NCI-H524 treated with DMSO at 0.1 percent for 48 hours (cell line): Measurements from ENCODE around the gene SPSB1.

ENCODE experiments used
- DNase-seq: peaks from one replicate; lab custom pipeline; 2025; lab: John Stamatoyannopoulos, UW

The SPSB1 gene

GRCh38 chr1:9300573-9300972, 7.9 kb downstream of the SPSB1 start:
- no peak for DNase-seq

DNA sequence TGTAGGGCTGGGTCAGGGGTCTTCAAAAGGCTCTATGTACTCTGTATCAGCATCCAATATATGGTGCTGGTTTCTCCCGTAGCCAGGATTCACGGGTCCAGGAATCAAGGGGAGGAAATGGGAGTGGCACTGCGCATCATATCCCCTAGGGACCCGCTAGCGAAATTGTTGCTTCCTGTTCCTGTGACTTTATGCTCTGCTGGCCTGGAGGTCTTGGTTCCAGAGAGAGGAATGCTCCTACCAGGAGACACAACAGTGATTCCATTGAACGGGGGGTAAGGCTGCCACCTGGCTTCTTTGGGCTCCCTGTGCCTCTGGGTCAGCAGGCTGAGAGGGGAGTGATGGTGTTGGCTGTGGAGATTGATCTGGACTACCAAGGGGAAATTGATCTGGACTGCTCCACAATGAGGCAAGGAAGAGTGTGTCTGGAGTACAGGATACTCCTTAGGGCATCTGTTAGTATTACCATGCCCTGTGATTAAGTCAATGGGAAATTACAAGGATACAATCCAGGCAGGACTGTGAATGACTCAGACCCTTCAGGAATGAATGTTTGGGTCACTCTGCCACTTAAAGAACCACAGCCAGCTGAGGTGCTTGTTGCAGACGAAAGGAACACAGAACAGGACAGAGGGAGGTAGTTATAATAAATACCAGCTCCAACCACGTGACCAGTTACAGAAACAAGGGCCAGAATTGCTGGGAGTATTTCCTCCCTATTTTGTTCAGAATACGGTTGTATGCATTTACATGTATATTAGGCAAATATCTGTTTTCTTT, 10.2 kb downstream of the SPSB1 start:
- DNase-seq = no peak

DNA sequence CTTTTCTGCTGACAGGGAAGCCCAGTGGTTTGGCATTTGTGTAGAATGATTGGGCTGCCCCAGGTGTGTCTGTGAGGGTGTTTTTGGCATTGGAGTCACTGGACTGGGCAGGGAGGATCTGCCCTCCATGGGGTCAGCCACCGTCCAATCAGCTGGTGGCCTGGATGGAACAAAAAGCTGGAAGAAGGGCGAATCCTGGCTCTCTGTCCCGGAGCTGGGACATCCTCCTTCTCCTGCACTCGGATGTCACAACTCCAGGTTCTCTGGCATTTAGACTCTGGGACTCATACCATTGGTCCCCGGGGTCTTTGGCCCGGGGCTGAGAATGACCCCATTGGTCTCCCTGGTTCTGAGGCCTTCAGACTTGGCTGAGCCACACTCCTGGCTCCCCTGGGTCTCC, 11.2 kb downstream of the SPSB1 start:
- no peak for DNase-seq

DNA sequence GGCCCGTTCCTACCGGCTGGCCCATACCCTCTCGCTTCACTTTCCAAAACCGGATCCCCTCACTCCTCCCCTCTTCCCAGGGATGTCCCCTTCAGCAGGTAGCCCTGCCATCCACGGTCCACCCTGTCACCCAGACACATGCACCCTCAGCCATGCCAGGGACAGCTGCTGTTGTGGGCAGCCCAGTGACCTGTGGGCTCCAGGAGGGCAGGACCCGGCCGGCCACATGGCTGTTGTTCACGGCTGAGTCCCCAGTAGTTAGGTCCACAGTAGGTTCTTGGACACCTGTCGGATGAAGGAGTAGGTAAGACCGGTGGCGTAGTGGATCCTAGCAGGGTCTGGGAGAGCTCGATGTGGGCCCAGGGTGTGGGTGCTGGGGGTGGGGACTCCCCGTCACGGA, 12.5 kb downstream of the SPSB1 start:
- DNase-seq = no peak

- no peak for DNase-seq
Measured at GRCh38 chr1:9306006-9306405, 13.3 kb downstream of the SPSB1 start.

- DNase-seq = no peak
Measured at GRCh38 chr1:9307303-9307702, 14.6 kb downstream of the SPSB1 start.

DNA sequence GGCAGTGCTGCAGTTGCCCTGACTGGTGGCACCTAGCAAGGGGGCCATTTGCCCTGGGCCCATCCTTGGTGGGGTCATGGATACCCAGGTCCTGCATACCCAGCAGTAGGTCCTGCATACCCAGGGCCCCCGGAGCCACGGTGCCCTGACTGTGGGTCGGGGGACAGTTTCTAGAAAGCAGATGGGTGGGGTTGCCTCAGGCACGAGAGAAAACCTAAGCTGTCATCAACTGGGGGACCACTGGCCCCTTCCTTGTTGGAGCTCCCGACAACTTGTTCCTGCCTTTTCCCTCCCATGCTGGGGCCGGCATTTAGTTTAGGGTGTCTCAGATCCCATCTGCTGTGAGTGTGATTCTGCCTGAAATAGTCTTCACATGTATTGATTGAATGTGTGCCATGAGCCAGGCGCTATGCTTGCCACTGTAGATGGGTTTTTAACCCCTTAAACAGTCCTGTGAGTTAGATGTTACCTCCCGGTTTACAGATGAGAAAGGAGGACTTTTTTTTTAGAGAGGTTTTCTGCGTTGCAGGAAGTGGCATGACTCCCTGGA, 15.6 kb downstream of the SPSB1 start:
- no peak for DNase-seq

- DNase-seq = no peak
Measured at GRCh38 chr1:9309080-9309479, 16.4 kb downstream of the SPSB1 start.

DNA sequence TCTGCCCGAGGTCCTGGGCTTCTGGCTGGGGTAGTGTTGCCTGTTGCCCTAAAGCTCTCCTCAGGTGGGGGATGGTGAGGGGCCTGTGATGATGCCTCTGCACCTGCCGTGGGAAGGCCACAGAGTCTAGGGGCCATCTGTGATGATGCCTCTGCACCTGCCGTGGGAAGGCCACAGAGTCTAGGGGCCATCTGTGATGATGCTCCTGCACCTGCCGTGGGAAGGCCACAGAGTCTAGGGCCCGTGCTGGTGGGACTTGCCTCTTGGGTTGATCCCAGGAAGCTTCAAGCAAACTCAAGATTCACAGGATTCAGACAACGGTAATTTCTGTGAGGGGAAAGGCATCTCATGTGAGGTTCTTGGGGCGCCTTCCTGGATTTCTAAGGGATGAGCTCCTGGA, 17.3 kb downstream of the SPSB1 start:
- no peak for DNase-seq

DNA sequence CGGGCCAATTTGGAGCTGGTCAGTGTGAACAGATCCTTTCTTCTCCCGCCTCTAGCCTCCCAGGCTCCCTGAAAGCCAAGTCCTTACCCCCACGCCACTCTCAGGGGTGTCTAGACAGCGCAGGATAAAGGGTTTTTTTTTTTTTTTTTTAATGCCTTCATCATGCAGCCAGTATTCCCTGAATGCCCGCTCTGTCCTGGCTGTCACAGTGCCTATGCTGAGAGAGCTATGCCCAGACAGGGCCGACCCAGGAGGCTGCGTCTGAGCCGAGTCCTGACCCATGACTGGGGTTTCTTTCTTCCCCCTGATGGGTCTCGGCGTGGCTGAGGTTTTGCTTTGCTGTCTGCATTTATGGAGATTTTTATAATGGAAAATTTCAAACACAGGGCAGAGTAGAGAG, 18.3 kb downstream of the SPSB1 start:
- DNase-seq = no peak

GRCh38 chr1:9311479-9311878, 18.8 kb downstream of the SPSB1 start:
- DNase-seq = no peak

DNA sequence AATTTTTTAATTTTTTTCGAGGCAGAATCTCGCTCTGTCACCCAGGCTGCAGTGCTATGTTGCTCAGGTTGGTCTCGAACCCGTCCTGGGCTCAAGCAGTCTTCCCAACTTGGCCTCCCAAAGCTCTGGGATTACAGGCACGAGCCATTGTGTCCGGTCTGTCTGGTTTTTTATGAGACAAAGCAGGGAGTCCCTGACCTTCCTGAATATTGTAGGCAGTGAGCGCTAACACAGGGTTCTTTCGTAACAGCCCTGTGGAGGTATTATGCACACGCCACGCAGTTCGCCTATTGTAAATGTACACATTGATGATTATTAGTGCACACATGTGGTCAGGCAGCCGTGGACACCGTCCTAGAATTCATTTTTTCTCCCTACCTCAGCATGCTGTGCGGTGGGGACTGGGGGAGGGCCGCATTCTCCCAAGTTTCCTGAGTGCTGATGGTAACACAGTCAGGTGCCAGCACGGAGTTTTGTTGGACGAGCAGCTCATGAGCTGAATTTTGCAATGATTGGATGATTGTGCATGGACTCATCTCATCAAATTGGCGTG, 19.6 kb downstream of the SPSB1 start:
- no peak for DNase-seq

- DNase-seq = no peak
Measured at GRCh38 chr1:9313576-9313975, 20.9 kb downstream of the SPSB1 start.

- no peak for DNase-seq
Measured at GRCh38 chr1:9314111-9314510, 21.4 kb downstream of the SPSB1 start.

DNA sequence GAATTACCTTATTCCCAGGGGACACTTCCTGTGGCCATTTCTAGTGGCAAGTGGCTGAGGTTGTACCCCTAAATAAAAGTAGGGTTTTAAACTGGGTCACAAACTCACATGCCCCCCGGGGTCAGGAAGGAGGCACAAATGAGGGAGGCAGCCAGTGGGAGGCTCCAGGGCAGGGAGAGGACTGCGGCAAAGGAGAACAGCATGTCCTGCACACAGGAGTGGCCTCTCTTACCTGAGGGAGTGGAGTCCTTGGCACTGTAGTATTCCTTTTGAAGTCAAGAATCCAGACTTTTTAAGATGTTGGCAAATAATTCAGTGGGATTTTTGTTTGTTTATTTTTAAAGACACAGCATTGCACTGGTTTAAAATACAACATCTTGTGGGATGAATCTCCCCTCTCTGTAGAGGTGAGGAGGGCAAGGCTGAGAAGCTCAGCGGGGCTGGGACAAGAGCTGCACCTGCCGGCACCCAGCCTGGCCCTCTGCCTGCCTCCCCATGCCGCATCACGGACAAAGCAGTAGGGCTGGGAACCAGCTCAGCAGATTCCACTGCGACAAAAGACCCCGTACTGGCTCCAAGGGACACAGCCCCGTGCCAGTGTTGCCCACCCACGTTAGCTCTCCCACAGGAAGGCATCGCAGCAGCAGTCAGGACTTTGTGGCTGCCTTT, 22.2 kb downstream of the SPSB1 start:
- DNase-seq = no peak

DNA sequence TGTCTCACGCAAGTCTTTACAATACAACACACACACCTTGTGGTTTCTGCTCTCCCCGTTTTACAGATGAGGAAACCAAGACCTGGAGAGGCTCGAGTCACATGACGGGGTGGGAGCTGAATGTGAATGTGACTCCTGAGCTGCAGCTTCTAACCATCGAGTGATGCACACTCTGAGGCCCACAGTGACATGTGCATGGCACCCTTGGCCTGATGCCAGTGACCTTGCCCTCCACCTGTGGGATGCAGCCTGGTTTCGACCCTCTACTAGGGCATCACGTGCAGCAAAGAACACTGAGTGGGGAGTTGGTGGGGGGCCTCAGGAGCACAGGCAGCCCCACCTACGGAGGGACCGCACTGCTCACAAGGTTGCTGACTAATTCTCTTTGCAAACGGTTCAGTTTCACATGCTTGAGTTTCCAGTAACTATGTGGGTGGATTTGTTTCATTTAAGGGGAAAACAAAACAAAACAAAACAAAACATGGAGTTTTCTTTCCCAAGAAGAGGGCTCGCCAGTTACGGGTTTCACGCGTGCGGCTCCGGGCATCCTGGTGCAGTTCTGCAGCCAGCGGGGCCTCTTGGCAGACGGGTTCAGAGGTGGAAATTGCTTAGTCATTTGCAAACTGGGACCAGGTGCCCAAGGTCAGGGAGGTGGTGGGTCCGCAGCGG, 22.9 kb downstream of the SPSB1 start:
- no peak for DNase-seq

GRCh38 chr1:9316080-9316444, 23.4 kb downstream of the SPSB1 start:
- DNase-seq = no peak

DNA sequence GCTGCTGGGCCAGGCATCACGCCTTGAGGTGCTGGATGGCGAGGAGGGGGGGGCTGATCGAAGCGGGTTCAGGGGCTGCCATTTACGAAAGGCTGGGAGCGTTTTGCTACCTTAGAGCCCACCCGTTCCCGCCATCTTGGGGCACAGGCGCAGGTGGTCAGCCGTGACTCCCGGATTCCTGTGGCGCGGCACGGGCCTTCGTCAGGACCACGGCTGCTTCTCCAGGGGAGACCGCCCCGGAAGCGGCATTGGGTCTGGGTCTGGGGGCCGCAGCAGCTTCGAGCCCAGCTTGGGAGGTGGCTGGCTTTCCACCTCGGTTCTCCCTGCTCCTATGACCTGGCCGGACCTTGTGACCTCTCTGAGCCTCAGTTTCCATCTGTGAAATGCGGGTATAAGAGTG, 23.8 kb downstream of the SPSB1 start:
- DNase-seq = no peak

DNA sequence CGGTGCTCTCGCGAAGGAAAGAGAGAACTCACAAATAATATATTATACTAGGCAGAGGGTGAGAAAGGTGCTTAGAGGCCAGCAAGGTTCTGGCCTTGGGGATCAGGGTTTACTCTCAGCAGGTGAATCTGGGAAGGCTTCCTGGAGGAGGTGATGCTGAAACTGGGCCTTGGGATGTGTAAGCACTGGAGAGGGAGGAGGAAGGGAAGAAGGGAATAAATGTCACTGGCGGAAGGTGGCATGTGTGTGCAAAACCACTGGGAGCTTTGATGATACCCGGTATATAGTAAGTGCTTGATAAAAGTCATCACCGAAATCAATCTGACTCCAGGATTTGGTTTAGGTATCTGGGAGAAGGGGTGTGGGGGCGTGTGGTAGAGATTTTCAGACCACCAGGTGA, 24.4 kb downstream of the SPSB1 start:
- no peak for DNase-seq

DNA sequence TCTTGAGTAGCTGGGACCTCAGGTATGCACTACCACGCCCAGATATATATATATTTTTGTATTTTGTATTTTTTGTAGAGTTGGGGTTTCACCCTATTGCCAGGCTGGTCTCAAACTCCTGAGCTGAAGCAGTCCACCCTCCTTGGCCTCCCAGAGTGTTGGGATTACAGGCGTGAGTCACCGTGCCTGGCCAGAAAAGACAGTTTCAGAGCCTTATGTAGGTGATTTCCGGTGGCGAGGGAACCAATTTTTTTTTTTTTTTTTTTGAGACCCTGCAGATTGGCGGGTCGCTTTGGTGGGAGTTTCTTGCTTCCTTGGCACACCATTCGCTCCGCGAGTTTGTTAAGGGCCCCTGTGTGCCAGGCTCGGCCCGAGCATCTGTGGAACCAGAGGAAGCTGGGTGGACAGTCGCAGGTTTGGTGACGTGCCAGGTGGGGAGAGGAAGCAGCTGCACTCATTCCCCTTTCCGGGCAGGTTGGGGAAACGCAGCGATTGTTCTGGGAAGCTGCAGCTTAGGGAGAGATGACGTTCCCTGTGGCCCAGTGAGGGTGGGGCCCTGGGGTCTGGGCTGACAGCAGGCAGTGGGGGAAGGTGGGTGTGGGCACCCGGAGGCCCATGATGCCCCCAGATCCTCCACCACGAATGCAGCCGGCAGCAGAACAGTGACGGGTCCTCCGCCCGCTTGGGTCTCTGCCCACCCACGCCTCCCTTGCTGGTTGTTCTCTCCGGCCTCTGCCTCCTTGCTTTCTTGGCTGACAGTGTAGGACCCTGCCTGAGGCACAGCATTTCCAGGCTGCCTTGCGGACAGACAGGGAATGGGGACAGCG, 25.1 kb downstream of the SPSB1 start:
- DNase-seq = no peak

- DNase-seq = no peak
Measured at GRCh38 chr1:9319208-9319788, 26.6 kb downstream of the SPSB1 start.
